CD4-positive, CD25-positive, alpha-beta regulatory T cell (primary cell): Measurements from ENCODE around the gene PIGL. TPM values are rescaled to one million over a fixed set of nuclear protein-coding genes. Genes with fewer than 3 reads are reported as not detected.
A peak's percentile ranks its signal among the peaks of the same experiment; 100 is the strongest.

Source experiments
- ATAC-seq, 2 donors: fragments of 150-1000 bp; cut with Tn5 transposase; one replicate each; pipeline ENCODE4 v1.10.0; 2021; ENCODE audit warnings: low read depth in 2 of 2, moderate number of reproducible peaks in 2 of 2, moderate library complexity in 1 of 2
- DNase-seq, 3 donors: peaks; one replicate each; pipeline versions ENCODE4 v3.0.0 to v3.0.0-alpha.2; 2012 to 2022; ENCODE audit warnings: mixed read lengths in 1 of 3
- H3K27ac ChIP-seq: one replicate; pipeline ENCODE4 v1.7.0; 2013; ENCODE audit warnings: mild to moderate bottlenecking, low read length; ENCODE audit not compliant: insufficient read depth, poor library complexity, severe bottlenecking
- H3K27me3 ChIP-seq: one replicate; pipeline ENCODE4 v1.7.0; 2013; ENCODE audit warnings: low read length; ENCODE audit not compliant: control insufficient read depth, insufficient read depth
- H3K36me3 ChIP-seq: one replicate; pipeline ENCODE4 v1.7.0; 2013; ENCODE audit warnings: mild to moderate bottlenecking, low read length, moderate library complexity; ENCODE audit not compliant: control insufficient read depth, insufficient read depth
- H3K4me1 ChIP-seq: 2 replicates; pipeline ENCODE4 v1.7.0; 2013; ENCODE audit warnings: mild to moderate bottlenecking, low read length; ENCODE audit not compliant: insufficient read depth, control insufficient read depth, poor library complexity, severe bottlenecking
- H3K4me3 ChIP-seq: one replicate; pipeline ENCODE4 v1.7.0; 2013; ENCODE audit warnings: low read depth, mild to moderate bottlenecking, low read length, moderate library complexity
- H3K9me3 ChIP-seq, 2 experiments: 1 replicate in 1 of 2; 2 replicates in 1 of 2; pipeline ENCODE4 v1.7.0; 2013; ENCODE audit warnings: low read length in 2 of 2, mild to moderate bottlenecking in 1 of 2, moderate library complexity in 1 of 2; ENCODE audit not compliant: control insufficient read depth in 2 of 2
- H3K27ac Mint-ChIP-seq, 3 donors: one replicate each; pipeline ENCODE4 v1.8.0; 2020 to 2022; ENCODE audit warnings: mild to moderate bottlenecking in 3 of 3, mixed read lengths in 3 of 3, moderate library complexity in 2 of 3
- H3K27me3 Mint-ChIP-seq: one replicate; pipeline ENCODE4 v1.8.0; 2022; ENCODE audit warnings: mild to moderate bottlenecking, mixed read lengths
- H3K36me3 Mint-ChIP-seq: one replicate; pipeline ENCODE4 v1.8.0; 2020; ENCODE audit warnings: mixed read lengths
- H3K4me1 Mint-ChIP-seq, 4 donors: one replicate each; pipeline ENCODE4 v1.8.0; 2020 to 2022; ENCODE audit warnings: mixed read lengths in 4 of 4, mild to moderate bottlenecking in 1 of 4
- H3K4me3 Mint-ChIP-seq, 4 donors: one replicate each; pipeline ENCODE4 v1.8.0; 2020 to 2022; ENCODE audit warnings: mild to moderate bottlenecking in 4 of 4, mixed read lengths in 4 of 4, moderate library complexity in 3 of 4
- H3K9me3 Mint-ChIP-seq, 7 donors: one replicate each; pipeline ENCODE4 v1.8.0; 2020 to 2022; ENCODE audit warnings: mixed read lengths in 7 of 7, mild to moderate bottlenecking in 3 of 7, moderate library complexity in 2 of 7
- polyA plus RNA-seq, 4 donors: library from polyadenylated mRNA; unstranded; fragments of 300-500 nt; fragmentation: Illumina TruSeq; gene quantifications; one replicate each; pipeline ENCODE4 v1.2.3, GENCODE V29; 2021
- total RNA-seq: library from RNA; stranded (reverse); gene quantifications from one replicate; pipeline ENCODE4 v1.2.3, GENCODE V29; 2022

PIGL gene
- total and polyA plus RNA-seq, 5 donors from 2014 or later = 8.7 to 59.4 (median 11.5) TPM

DNA sequence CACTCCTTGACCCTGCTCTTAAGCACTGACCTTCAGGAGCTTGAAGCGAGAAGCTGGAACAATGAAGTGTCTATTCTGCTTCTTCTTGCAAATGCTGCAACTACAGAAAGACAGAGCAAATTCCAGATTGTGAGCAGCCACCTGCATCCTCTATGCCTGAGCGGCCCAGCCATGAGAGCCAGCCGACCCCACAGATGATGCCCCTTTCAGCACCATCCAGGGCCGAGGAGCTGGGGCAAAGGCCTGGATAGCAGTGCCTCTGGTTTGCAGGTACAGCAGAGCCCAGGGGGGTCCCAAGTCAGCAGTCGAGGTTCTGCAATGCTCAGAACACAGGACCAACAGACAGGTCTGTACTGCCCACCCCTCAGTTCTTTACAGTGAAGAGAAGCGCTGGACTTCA, 131.6 kb downstream of the PIGL start:
- H3K9me3 ChIP-seq = no peaks in the 10 kb centered on the region
- H3K36me3 ChIP-seq = no peaks in the 10 kb centered on the region
- ATAC-seq (no peak), DNase-seq (no peak)
- Mint-ChIP-seq H3K27me3 (peaks cover 16% of the 10 kb centered on the region), H3K27ac (peak overlapping the region in 1 of 3 donors; percentile 5), H3K9me3 (no peaks in the 10 kb centered on the region), H3K4me1 (peaks cover 4 to 22% (median 13%) of the 10 kb centered on the region in 4 donors), H3K36me3 (peaks cover 19% of the 10 kb centered on the region), H3K4me3 (peak overlapping the region in 1 of 4 donors; percentile 47)
- no peak overlapping the region for H3K27ac ChIP-seq
- no peaks in the 10 kb centered on the region for H3K27me3 ChIP-seq
- no peak overlapping the region for H3K4me3 ChIP-seq
- H3K4me1 ChIP-seq = peaks cover 13% of the 10 kb centered on the region

DNA sequence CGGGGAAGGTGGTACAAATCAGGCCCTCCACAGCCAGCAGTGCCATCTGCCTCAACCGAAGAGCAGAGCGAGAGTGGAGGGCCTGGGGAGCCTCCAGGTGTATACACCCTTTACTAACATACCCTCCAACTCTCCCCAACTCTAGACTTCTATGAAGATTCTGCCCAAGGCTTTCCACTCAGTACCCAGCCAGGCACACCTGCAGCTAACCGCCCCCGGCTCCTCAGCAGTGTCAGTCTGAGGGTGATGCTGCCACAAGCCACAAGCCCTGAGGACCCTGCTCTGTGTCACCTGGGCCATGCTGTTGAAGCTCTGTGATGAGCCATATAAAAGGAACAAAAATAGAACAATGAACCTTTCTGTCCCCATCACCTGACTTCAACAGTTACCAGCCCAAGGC, 132.4 kb downstream of the PIGL start:
- H3K27me3 ChIP-seq = no peaks in the 10 kb centered on the region
- Mint-ChIP-seq H3K4me3 (peak overlapping the region in 1 of 4 donors; percentile 54), H3K9me3 (peaks cover 0 to 2% (median 0%) of the 10 kb centered on the region in 7 donors), H3K27ac (peak overlapping the region in 2 of 3 donors; percentile 12 to 71), H3K27me3 (peaks cover 20% of the 10 kb centered on the region), H3K4me1 (peaks cover 8 to 22% (median 15%) of the 10 kb centered on the region in 4 donors), H3K36me3 (peaks cover 11% of the 10 kb centered on the region)
- no peaks in the 10 kb centered on the region for H3K9me3 ChIP-seq
- no peak for DNase-seq
- no peak for ATAC-seq
- peaks cover 15% of the 10 kb centered on the region for H3K4me1 ChIP-seq
- H3K27ac ChIP-seq = no peak overlapping the region
- no peaks in the 10 kb centered on the region for H3K36me3 ChIP-seq
- no peak overlapping the region for H3K4me3 ChIP-seq

- peak overlapping the region; percentile 89 to 98 (median 94) for H3K4me3 Mint-ChIP-seq
- no peak for ATAC-seq
- Histone ChIP-seq H3K27ac (no peak overlapping the region), H3K4me3 (peak overlapping the region; percentile 61), H3K9me3 (no peaks in the 10 kb centered on the region), H3K27me3 (no peaks in the 10 kb centered on the region), H3K4me1 (peaks cover 15% of the 10 kb centered on the region), H3K36me3 (no peaks in the 10 kb centered on the region)
- H3K27ac Mint-ChIP-seq = peak overlapping the region; percentile 66 to 84 (median 83)
- H3K36me3 Mint-ChIP-seq = peaks cover 9% of the 10 kb centered on the region
- peaks cover 0 to 2% (median 0%) of the 10 kb centered on the region in 7 donors for H3K9me3 Mint-ChIP-seq
- no peak for DNase-seq
- H3K4me1 Mint-ChIP-seq = peaks cover 8 to 24% (median 16%) of the 10 kb centered on the region in 4 donors
- peaks cover 20% of the 10 kb centered on the region for H3K27me3 Mint-ChIP-seq
Measured at GRCh38 chr17:16351831-16352230, 134.8 kb downstream of the PIGL start.

- Mint-ChIP-seq H3K4me3 (peak overlapping the region; percentile 89 to 98 (median 94)), H3K27me3 (peaks cover 20% of the 10 kb centered on the region), H3K36me3 (peaks cover 9% of the 10 kb centered on the region), H3K9me3 (peaks cover 0 to 2% (median 0%) of the 10 kb centered on the region in 7 donors), H3K27ac (peak overlapping the region; percentile 66 to 84 (median 83)), H3K4me1 (peaks cover 8 to 25% (median 17%) of the 10 kb centered on the region in 4 donors)
- Histone ChIP-seq H3K4me1 (peaks cover 15% of the 10 kb centered on the region), H3K27ac (no peak overlapping the region), H3K9me3 (no peaks in the 10 kb centered on the region), H3K4me3 (peak overlapping the region; percentile 68), H3K36me3 (no peaks in the 10 kb centered on the region), H3K27me3 (no peaks in the 10 kb centered on the region)
- ATAC-seq = no peak
- peak in 2 of 3 donors; percentile 14 to 47 for DNase-seq
Measured at GRCh38 chr17:16352303-16352666, 135.3 kb downstream of the PIGL start.

- Histone ChIP-seq H3K4me3 (peak overlapping the region; percentile 68), H3K27me3 (no peaks in the 10 kb centered on the region), H3K27ac (no peak overlapping the region), H3K36me3 (no peaks in the 10 kb centered on the region), H3K9me3 (no peaks in the 10 kb centered on the region), H3K4me1 (peaks cover 15% of the 10 kb centered on the region)
- DNase-seq (peak; percentile 6 to 57 (median 39)), ATAC-seq (peak; percentile 52 to 57)
- H3K27me3 Mint-ChIP-seq = peaks cover 20% of the 10 kb centered on the region
- H3K4me3 Mint-ChIP-seq = peak overlapping the region; percentile 89 to 98 (median 94)
- peaks cover 8 to 22% (median 16%) of the 10 kb centered on the region in 4 donors for H3K4me1 Mint-ChIP-seq
- H3K9me3 Mint-ChIP-seq = peaks cover 0 to 2% (median 0%) of the 10 kb centered on the region in 7 donors
- peaks cover 9% of the 10 kb centered on the region for H3K36me3 Mint-ChIP-seq
- peak overlapping the region; percentile 66 to 84 (median 83) for H3K27ac Mint-ChIP-seq
Measured at GRCh38 chr17:16352667-16353316, 135.8 kb downstream of the PIGL start.

DNA sequence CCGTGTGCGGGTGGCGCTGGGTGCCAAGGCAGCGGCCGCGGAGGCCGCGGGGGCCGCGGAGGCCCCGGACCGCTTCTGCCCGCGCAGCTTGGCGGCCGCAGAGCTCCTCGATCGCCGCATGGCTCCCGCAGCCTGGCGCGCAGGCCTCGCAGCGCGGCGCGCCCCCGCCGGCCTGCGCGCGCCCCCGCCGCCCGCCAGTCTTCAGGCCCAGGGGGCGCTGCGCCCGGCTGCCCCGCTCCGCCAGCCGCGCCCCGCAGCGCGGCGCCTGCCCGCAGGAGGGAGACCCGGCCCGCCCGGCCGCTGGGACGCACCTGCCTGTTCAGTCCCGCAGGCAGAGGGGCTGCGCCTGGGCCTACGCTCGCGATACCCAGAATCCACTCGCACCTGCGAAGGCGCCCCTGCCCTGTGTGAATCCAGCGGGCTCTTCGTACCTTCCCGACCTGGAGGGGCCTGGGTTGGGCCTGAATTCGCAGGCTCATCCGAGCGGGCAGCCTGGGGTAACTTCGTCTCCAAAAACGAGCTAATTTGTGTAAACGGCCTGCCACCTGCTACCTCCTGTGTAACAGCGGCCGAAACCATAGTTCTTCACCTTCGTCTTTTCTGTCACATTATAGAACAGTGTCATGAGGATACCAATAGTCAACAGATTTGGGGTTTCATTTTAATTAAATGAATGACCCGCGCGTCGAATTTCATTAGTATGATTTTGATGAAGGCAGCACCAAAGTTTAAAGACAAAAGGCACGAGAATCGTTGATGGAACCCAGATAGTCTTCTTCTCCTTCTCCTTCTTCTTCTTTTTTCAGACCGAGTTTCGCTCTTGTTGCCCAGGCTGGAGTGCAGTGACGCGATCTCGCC, 136.5 kb downstream of the PIGL start, which contains the start of gene CENPV:
Gene CENPV (minus strand): TSS at position 153 of the 858 bp plus-strand sequence. CDS start 33 bp downstream, at position 120.
- H3K4me1 ChIP-seq = peaks cover 15% of the 10 kb centered on the region
- H3K4me1 Mint-ChIP-seq = peaks cover 8 to 22% (median 16%) of the 10 kb centered on the region in 4 donors
- peak within 1 kb of the TSS; percentile 89 to 98 (median 94) for H3K4me3 Mint-ChIP-seq
- ATAC-seq = peak; percentile 81 to 84
- H3K9me3 Mint-ChIP-seq = peaks cover 0 to 2% (median 0%) of the 10 kb centered on the region in 7 donors
- H3K9me3 ChIP-seq = no peaks in the 10 kb centered on the region
- peak within 1 kb of the TSS; percentile 68 for H3K4me3 ChIP-seq
- peaks cover 25% of the 10 kb centered on the region for H3K27me3 Mint-ChIP-seq
- H3K36me3 ChIP-seq = no peaks in the 10 kb centered on the region
- H3K27ac ChIP-seq = peak within 1 kb of the TSS; percentile 29
- H3K27ac Mint-ChIP-seq = peak within 1 kb of the TSS; percentile 83 to 88 (median 86)
- H3K27me3 ChIP-seq = no peaks in the 10 kb centered on the region
- peaks cover 9% of the 10 kb centered on the region for H3K36me3 Mint-ChIP-seq
- DNase-seq = peak; percentile 54 to 66 (median 64)

- ATAC-seq = no peak
- H3K9me3 ChIP-seq = no peaks in the 10 kb centered on the region
- peaks cover 0 to 2% (median 0%) of the 10 kb centered on the region in 7 donors for H3K9me3 Mint-ChIP-seq
- H3K4me1 ChIP-seq = peaks cover 15% of the 10 kb centered on the region
- peaks cover 3% of the 10 kb centered on the region for H3K36me3 Mint-ChIP-seq
- H3K4me3 ChIP-seq = no peak overlapping the region
- peak overlapping the region; percentile 29 to 92 (median 64) for H3K4me3 Mint-ChIP-seq
- H3K27ac Mint-ChIP-seq = no peak overlapping the region
- peaks cover 27% of the 10 kb centered on the region for H3K27me3 Mint-ChIP-seq
- no peak for DNase-seq
- no peaks in the 10 kb centered on the region for H3K36me3 ChIP-seq
- peaks cover 8 to 20% (median 16%) of the 10 kb centered on the region in 4 donors for H3K4me1 Mint-ChIP-seq
- H3K27ac ChIP-seq = no peak overlapping the region
- H3K27me3 ChIP-seq = peaks cover 2% of the 10 kb centered on the region
Measured at GRCh38 chr17:16354585-16354984, 137.6 kb downstream of the PIGL start.
